ENCODE data around the gene FITM2. TPM values are rescaled to one million over a fixed set of nuclear protein-coding genes. Genes with fewer than 3 reads are reported as not detected.
"Not testable (repeated sequence)": the region's sequence is repeated elsewhere in the genome, so short reads cannot be mapped to it uniquely, and the experiment has no call there.

The FITM2 gene
- total RNA-seq, 4 donors from 2014 or later, result 9.0 to 13.8 (median 10.7) TPM

- DNase-seq (ENCODE audit: low spot score in 2 of 2), result no peak
- Histone ChIP-seq H3K4me1 (peaks cover 0 to 7% (median 0%) of the 10 kb centered on the region in 4 donors), H3K36me3 (no peaks in the 10 kb centered on the region), H3K27ac (no peak overlapping the region), H3K4me3 (no peak overlapping the region), H3K27me3 (peaks cover 0 to 39% of the 10 kb centered on the region in 2 donors), H3K9me3 (no peaks in the 10 kb centered on the region)
- 85 to 94% methylated on average over 2 of the region's 2 CpGs for WGBS, 2 donors
- TF ChIP-seq CTCF (IDR thresholded peaks at IDR 0.05), result no peak
- no peak for TF ChIP-seq POLR2A (IDR thresholded peaks at IDR 0.05)
- no peak for TF ChIP-seq EP300 (IDR thresholded peaks at IDR 0.05)
Observed at GRCh38 chr20:44331201-44331600, 20.2 kb upstream of the FITM2 start.

GRCh38 chr20:44328428-44328827 is 17.4 kb upstream of the FITM2 start:
- no peaks in the 10 kb centered on the region for H3K9me3 ChIP-seq
- H3K27ac ChIP-seq, result no peak overlapping the region
- peaks cover 0 to 35% of the 10 kb centered on the region in 2 donors for H3K27me3 ChIP-seq
- TF ChIP-seq EP300 (IDR thresholded peaks at IDR 0.05), result no peak
- no peak for TF ChIP-seq CTCF (IDR thresholded peaks at IDR 0.05)
- no peak for TF ChIP-seq POLR2A (IDR thresholded peaks at IDR 0.05)
- no peak overlapping the region for H3K4me3 ChIP-seq
- WGBS, 2 donors, result 83 to 88% methylated on average over 4 of the region's 4 CpGs
- H3K4me1 ChIP-seq, result peaks cover 0 to 7% (median 0%) of the 10 kb centered on the region in 4 donors
- H3K36me3 ChIP-seq, result no peaks in the 10 kb centered on the region
- DNase-seq (ENCODE audit: low spot score in 2 of 2), result no peak

- not testable (repeated sequence) for H3K4me1 ChIP-seq; H3K27ac ChIP-seq; H3K9me3 ChIP-seq; DNase-seq (ENCODE audit: low spot score in 2 of 2); H3K4me3 ChIP-seq; H3K36me3 ChIP-seq
- peaks cover 0 to 40% of the 10 kb centered on the region in 2 donors for H3K27me3 ChIP-seq
- WGBS, 2 donors, result 87 to 92% methylated on average over 7 of the region's 7 CpGs
Observed at GRCh38 chr20:44327748-44328147, 16.7 kb upstream of the FITM2 start.

GRCh38 chr20:44326391-44327159 is 15.6 kb upstream of the FITM2 start:
- WGBS, 2 donors, result 22 to 25% methylated on average over 19 to 31 of the region's 50 CpGs

GRCh38 chr20:44324343-44324742 is 13.3 kb upstream of the FITM2 start:
- Histone ChIP-seq H3K4me3 (no peak overlapping the region), H3K36me3 (no peaks in the 10 kb centered on the region), H3K9me3 (no peaks in the 10 kb centered on the region), H3K4me1 (peaks cover 0 to 7% (median 0%) of the 10 kb centered on the region in 4 donors), H3K27me3 (peaks cover 0 to 33% of the 10 kb centered on the region in 2 donors), H3K27ac (no peak overlapping the region)
- 20 to 54% methylated on average over 1 of the region's 1 CpG for WGBS, 2 donors
- DNase-seq (ENCODE audit: low spot score in 2 of 2), result no peak
- TF ChIP-seq CTCF (IDR thresholded peaks at IDR 0.05) (no peak), EP300 (IDR thresholded peaks at IDR 0.05) (no peak), POLR2A (IDR thresholded peaks at IDR 0.05) (no peak)

More at GRCh38 chr20:44326391-44327159, 15.6 kb upstream of the FITM2 start:
- DNase-seq (ENCODE audit: low spot score in 2 of 2), result no peak
- TF ChIP-seq POLR2A (IDR thresholded peaks at IDR 0.05) (no peak), EP300 (IDR thresholded peaks at IDR 0.05) (no peak), CTCF (IDR thresholded peaks at IDR 0.05) (no peak)
- peak overlapping the region in 2 of 4 donors; percentile 16 to 18 for H3K4me3 ChIP-seq
- no peak overlapping the region for H3K27ac ChIP-seq
- no peaks in the 10 kb centered on the region for H3K9me3 ChIP-seq
- H3K4me1 ChIP-seq, result peaks cover 0 to 7% (median 0%) of the 10 kb centered on the region in 4 donors
- H3K36me3 ChIP-seq, result no peaks in the 10 kb centered on the region
- H3K27me3 ChIP-seq, result peaks cover 0 to 38% of the 10 kb centered on the region in 2 donors
